Ovary (tissue), 9 donors: Measurements from ENCODE around the gene CELA2A. TPM values are rescaled to one million over a fixed set of nuclear protein-coding genes. Genes with fewer than 3 reads are reported as not detected.
"Not testable (repeated sequence)": the region's sequence is repeated elsewhere in the genome, so short reads cannot be mapped to it uniquely, and the experiment has no call there.

Experiments
- DNase-seq, 5 donors: peaks; one replicate each; pipeline ENCODE4 v3.0.0-alpha.2; 2019 to 2020
- H3K27ac ChIP-seq, 2 donors: fragments of 200-600 bp; one replicate each; pipeline versions ENCODE4 v1.5.1 to v1.8.0; 2019 to 2022
- H3K27me3 ChIP-seq: fragments of 200-600 bp; one replicate; pipeline ENCODE4 v1.8.0; 2022
- H3K36me3 ChIP-seq: fragments of 200-600 bp; sonication (generic); one replicate; pipeline ENCODE4 v1.5.1; 2019
- H3K4me1 ChIP-seq: one replicate; pipeline ENCODE4 v1.8.1; 2013; ENCODE audit warnings: mild to moderate bottlenecking, moderate library complexity; ENCODE audit not compliant: insufficient read depth
- H3K4me3 ChIP-seq: fragments of 200-600 bp; sonication (generic); one replicate; pipeline ENCODE4 v1.5.1; 2017
- H3K9me3 ChIP-seq, 2 donors: fragments of 200-600 bp in 1 of 2; sonication (generic) in 1 of 2; one replicate each; pipeline versions ENCODE4 v1.5.1 to v1.8.1; 2013 to 2019; ENCODE audit warnings: mild to moderate bottlenecking in 1 of 2, moderate library complexity in 1 of 2
- EP300 ChIP-seq: sonication (generic); formaldehyde crosslinking; IDR thresholded peaks from one replicate; pipeline ENCODE4 v1.6.1; 2017; ENCODE audit warnings: antibody characterized with exemption
- POLR2A ChIP-seq: fragments of 450-650 bp; IDR thresholded peaks from one replicate; pipeline ENCODE4 v1.6.1; 2017; ENCODE audit warnings: antibody characterized with exemption, mild to moderate bottlenecking, moderate library complexity
- WGBS, 3 donors: extraction: QIAGEN DNeasy Blood & Tissue Kit in 1 of 3; methylation state at CpG; one replicate each; pipeline versions ENCODE4 v1.1.5 to v1.1.7; 2013 to 2017; 5-methylcytosine and 5-hydroxymethylcytosine counted together
- intact Hi-C, 4 donors: fragments of 100-400 bp; cut with DNase I; formaldehyde crosslinking; loops; one replicate each; pipeline versions ENCODE4 v1.11.0 to v1.15.1; 2022 to 2023
- polyA plus RNA-seq, 2 donors: library from polyadenylated mRNA; stranded (reverse); fragments of 200-250 nt in 1 of 2; fragments of 350-450 nt in 1 of 2; fragmentation: Illumina TruSeq in 1 of 2; extraction: RNeasy Lipid Tissue Mini Kit (QIAGEN cat#74804) in 1 of 2; gene quantifications; one replicate each; pipeline ENCODE4 v1.2.3, GENCODE V29; 2013 to 2014
- total RNA-seq, 7 donors: library from RNA; depleted of rRNA in 2 of 7; stranded (reverse); fragments of >200 nt in 2 of 7; fragmentation: NEBNext Ultra II Directional in 3 of 7; extraction: Animal tissue kit (Norgen Biotek cat#: 25700) in 3 of 7; gene quantifications; one replicate each; pipeline versions ENCODE4 v1.1.0 to v1.2.4, GENCODE V29; 2016 to 2023
- TF ChIP-seq, protein P1 (sequence below), 3 donors: fragments of 450-650 bp in 2 of 3; fragments of 200-600 bp in 1 of 3; IDR thresholded peaks; one replicate each; pipeline versions ENCODE4 v1.5.1 to v1.8.0; 2016 to 2022; ENCODE audit warnings: antibody characterized with exemption in 3 of 3, mild to moderate bottlenecking in 1 of 3
- donor health status: DM: no; HTN: no; CAD: no; lungs with moderate emphysema.
- donor health status: DM: no; HTN: no; CAD: no.
- donor health status: Bipolar disorder and iron deficiency.
- donor health status: DM: yes; HTN: yes; CAD: no.
- donor health status: DM: no; HTN: no; CAD: no.
- donor health status: DM: yes; HTN: yes; CAD: no.

CELA2A gene
- total and polyA plus RNA-seq, 9 donors: 0.92 to 9.4 (median 5.0) TPM; not detected in 5

DNA sequence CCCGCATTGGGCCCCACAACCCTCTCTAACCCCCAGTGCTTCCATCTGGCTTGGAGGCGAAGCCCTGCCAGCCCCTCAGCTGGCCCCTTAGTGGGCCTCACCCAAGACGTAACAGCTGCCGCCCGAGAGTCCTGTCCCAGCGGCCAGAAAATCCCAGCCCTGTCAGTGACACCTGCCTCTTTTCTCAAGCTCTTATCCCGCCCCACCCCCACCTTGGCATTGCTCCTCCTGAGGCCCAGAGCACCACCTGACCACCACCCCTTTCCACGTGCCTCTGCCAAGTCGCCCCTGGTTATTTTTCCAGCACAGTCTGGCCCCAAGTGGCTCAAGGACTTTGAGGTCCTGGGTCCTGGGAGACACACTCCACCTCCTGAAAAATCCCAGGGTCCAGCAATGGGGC lies 24.2 kb upstream of the CELA2A start:
- Histone ChIP-seq H3K27me3 (no peaks in the 10 kb centered on the region), H3K36me3 (no peaks in the 10 kb centered on the region), H3K27ac (no peak overlapping the region), H3K4me3 (no peak overlapping the region), H3K4me1 (peaks cover under 1% of the 10 kb centered on the region), H3K9me3 (no peaks in the 10 kb centered on the region)
- DNase-seq: peak in 1 of 5 donors; percentile 27
- WGBS, 3 donors: 21 to 46% (median 31%) methylated on average over 9 of the region's 9 CpGs
- intact Hi-C loops: loop anchor here in 1 of 4 donors (2.0 kb wide), 1 partner anchor 110 kb away; no protein-coding TSS in a partner anchor
- TF ChIP-seq EP300 (no peak), POLR2A (no peak)
- TF ChIP-seq, protein P1, sequence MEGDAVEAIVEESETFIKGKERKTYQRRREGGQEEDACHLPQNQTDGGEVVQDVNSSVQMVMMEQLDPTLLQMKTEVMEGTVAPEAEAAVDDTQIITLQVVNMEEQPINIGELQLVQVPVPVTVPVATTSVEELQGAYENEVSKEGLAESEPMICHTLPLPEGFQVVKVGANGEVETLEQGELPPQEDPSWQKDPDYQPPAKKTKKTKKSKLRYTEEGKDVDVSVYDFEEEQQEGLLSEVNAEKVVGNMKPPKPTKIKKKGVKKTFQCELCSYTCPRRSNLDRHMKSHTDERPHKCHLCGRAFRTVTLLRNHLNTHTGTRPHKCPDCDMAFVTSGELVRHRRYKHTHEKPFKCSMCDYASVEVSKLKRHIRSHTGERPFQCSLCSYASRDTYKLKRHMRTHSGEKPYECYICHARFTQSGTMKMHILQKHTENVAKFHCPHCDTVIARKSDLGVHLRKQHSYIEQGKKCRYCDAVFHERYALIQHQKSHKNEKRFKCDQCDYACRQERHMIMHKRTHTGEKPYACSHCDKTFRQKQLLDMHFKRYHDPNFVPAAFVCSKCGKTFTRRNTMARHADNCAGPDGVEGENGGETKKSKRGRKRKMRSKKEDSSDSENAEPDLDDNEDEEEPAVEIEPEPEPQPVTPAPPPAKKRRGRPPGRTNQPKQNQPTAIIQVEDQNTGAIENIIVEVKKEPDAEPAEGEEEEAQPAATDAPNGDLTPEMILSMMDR (IDR thresholded peaks at IDR 0.05): no peak

DNA sequence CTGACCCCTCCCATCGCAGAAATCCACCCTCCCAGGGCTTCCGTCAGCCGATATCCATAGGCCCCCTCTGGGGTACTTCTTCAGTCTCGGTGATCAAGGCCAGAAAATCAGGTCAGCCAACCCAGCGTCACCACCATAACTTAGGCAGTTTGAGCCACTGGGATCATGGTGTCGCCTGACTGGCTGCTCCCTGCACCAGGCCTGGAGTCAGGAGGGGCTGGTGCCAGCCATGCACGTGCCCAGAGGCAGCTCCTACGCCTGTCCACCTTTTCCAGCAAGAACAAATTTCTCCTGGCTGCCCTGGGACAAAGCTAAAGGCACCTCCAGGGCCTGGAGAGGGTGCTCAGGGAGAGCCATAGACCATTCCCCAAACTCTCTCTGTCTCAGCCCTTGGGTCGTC lies 23.1 kb upstream of the CELA2A start:
- 79 to 83% (median 83%) methylated on average over 9 of the region's 9 CpGs for WGBS, 3 donors
- no peaks in the 10 kb centered on the region for H3K4me1 ChIP-seq
- TF ChIP-seq, protein P1 (IDR thresholded peaks at IDR 0.05): no peak
- no peak for TF ChIP-seq EP300
- no peak for TF ChIP-seq POLR2A
- H3K4me3 ChIP-seq: no peak overlapping the region
- intact Hi-C loops: loop anchor here in 1 of 4 donors (2.0 kb wide), 1 partner anchor 111 kb away; no protein-coding TSS in a partner anchor
- no peaks in the 10 kb centered on the region for H3K9me3 ChIP-seq
- no peak overlapping the region for H3K27ac ChIP-seq
- H3K27me3 ChIP-seq: no peaks in the 10 kb centered on the region
- DNase-seq: no peak
- H3K36me3 ChIP-seq: no peaks in the 10 kb centered on the region

DNA sequence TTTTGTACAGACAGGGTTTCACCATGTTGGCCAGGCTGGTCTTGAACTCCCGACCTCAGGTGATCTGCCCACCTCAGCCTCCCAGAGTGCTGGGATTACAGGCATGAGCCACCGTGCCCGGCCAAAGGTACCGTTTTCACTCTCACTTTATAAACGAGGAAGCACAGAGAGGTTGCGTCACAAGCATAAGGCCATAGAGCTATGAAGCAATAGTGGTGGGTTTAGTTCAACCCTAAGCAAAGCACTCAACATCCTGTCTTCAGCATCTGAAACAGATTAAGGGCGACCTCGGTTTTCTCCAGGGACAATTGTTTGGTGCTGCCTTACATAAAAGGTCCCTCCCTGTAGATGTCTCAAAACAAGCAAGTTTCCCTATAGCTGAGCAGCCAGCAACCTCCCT lies 21.8 kb upstream of the CELA2A start:
- DNase-seq, intact Hi-C loops, H3K27me3 ChIP-seq, H3K4me3 ChIP-seq, H3K36me3 ChIP-seq, H3K4me1 ChIP-seq, H3K9me3 ChIP-seq, H3K27ac ChIP-seq: not testable (repeated sequence)
- WGBS, 3 donors: 68 to 82% (median 73%) methylated on average over 8 of the region's 8 CpGs

DNA sequence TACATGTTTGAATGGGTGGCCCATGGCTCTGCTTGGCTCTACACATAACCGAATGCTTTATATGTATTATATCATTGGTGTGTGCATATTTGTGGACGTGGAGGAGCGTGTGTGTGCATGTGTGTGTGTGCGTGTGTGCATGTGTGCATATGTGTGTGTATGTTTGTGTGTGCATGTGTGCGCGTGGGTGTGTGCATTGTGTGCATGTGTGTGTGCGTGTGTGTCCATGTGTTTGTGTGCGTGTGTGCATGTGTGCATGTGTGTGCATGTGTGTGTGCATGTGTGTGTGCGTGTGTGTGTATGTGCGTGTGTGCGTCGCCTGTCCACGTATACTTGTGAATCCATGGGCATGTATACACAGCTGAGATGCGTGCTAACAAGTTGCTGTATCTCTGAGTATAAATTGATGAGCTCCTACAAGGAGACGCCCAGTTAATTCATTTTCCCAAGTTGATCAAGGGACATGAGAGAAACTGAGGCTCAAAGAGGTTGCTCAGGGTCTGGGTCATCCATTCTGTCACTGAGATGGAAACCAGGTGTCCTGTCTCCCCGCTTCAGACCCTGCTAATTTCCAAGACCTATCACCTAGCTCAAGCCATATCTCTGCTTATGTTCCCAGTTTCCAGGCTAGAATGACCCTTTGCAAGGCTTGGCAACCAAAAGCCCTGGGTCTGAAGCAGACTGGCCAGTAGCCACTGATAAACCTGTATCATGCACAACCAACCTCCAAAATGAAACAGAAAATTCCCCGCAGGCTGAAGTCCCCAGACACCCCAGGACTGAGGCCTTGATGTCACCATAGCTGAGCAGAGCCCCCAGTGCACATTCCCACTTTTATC lies 21.1 kb upstream of the CELA2A start:
- no peak overlapping the region for H3K4me3 ChIP-seq
- 83 to 88% (median 83%) methylated on average over 17 of the region's 17 CpGs for WGBS, 3 donors
- H3K27ac ChIP-seq: no peak overlapping the region
- intact Hi-C loops: no loop called here
- H3K9me3 ChIP-seq: no peaks in the 10 kb centered on the region
- no peak for DNase-seq
- TF ChIP-seq EP300 (no peak), POLR2A (no peak)
- TF ChIP-seq, protein P1 (IDR thresholded peaks at IDR 0.05): no peak
- no peaks in the 10 kb centered on the region for H3K27me3 ChIP-seq
- H3K36me3 ChIP-seq: no peaks in the 10 kb centered on the region
- H3K4me1 ChIP-seq: no peaks in the 10 kb centered on the region

DNA sequence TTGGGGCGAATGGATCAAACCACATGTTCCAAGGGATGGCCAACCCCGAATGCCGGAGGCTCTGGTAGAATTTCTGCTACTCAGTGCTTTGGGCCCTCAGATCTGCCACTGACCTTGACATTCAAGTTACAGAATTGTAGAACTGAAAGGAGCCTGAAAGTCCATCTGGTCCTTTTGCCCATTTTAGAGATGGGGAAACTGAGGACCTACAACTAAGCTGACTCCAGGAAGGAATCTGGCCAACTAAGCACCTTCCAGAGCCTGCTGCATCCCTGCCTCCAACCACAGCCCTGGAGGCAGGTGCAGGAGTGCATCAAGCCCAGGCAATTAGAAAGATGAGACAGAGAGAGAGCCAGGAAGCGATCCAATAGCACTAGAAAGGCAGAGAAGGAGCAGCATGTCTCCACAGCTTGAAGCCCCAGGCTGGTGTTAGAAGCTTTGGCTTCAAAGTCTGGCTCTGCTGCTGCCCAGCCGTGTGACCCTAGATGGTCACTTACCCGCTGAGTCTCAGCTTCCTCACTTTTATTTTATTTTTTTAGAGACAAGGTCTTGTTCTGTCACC lies 19.6 kb upstream of the CELA2A start:
- Histone ChIP-seq H3K4me1 (no peaks in the 10 kb centered on the region), H3K27me3 (no peaks in the 10 kb centered on the region), H3K9me3 (no peaks in the 10 kb centered on the region), H3K27ac (no peak overlapping the region), H3K4me3 (no peak overlapping the region), H3K36me3 (no peaks in the 10 kb centered on the region)
- intact Hi-C loops: no loop called here
- TF ChIP-seq, protein P1 (IDR thresholded peaks at IDR 0.05): no peak
- no peak for TF ChIP-seq POLR2A
- TF ChIP-seq EP300: no peak
- 91 to 96% (median 95%) methylated on average over 6 of the region's 6 CpGs for WGBS, 3 donors
- no peak for DNase-seq
